Right lobe of liver (tissue), 6 donors: ENCODE measurements around the gene CCDC60. TPM values are rescaled to one million over a fixed set of nuclear protein-coding genes. Genes with fewer than 3 reads are reported as not detected.

ENCODE experiments used
- ATAC-seq, 4 donors: fragments of 200-7000 bp; cut with Tn5 transposase; one replicate each; pipeline ENCODE4 v1.9.1; 2020; ENCODE audit warnings: mild to moderate bottlenecking in 4 of 4, moderate library complexity in 4 of 4
- DNase-seq, 3 donors: peaks; one replicate each; pipeline ENCODE4 v3.0.0-alpha.2; 2020
- H3K27ac ChIP-seq, 3 donors: fragments of 200-600 bp; one replicate each; pipeline ENCODE4 v1.8.0; 2022
- H3K27me3 ChIP-seq, 2 donors: fragments of 200-600 bp; one replicate each; pipeline ENCODE4 v1.8.0; 2022
- H3K36me3 ChIP-seq, 4 donors: fragments of 200-600 bp; sonication (generic) in 1 of 4; one replicate each; pipeline versions ENCODE4 v1.5.1 to v1.8.0; 2017 to 2022; ENCODE audit warnings: control low read depth in 1 of 4
- H3K4me1 ChIP-seq, 4 donors: fragments of 200-600 bp; sonication (generic) in 1 of 4; one replicate each; pipeline versions ENCODE4 v1.5.1 to v1.8.0; 2017 to 2022; ENCODE audit warnings: control low read depth in 1 of 4
- H3K4me3 ChIP-seq, 3 donors: fragments of 200-600 bp; one replicate each; pipeline ENCODE4 v1.8.0; 2022
- H3K9me3 ChIP-seq, 4 donors: fragments of 200-600 bp; sonication (generic) in 1 of 4; one replicate each; pipeline versions ENCODE4 v1.5.1 to v1.8.0; 2017 to 2022; ENCODE audit warnings: control low read depth in 1 of 4
- CTCF ChIP-seq, 4 donors: fragments of 200-600 bp in 3 of 4; fragments of 450-650 bp in 1 of 4; IDR thresholded peaks; one replicate each; pipeline versions ENCODE4 v1.5.1 to v1.8.0; 2016 to 2022; ENCODE audit warnings: antibody characterized with exemption in 4 of 4, mild to moderate bottlenecking in 2 of 4
- POLR2A ChIP-seq: fragments of 450-650 bp; IDR thresholded peaks from one replicate; pipeline ENCODE4 v1.6.1; 2017; ENCODE audit warnings: antibody characterized with exemption, mild to moderate bottlenecking
- WGBS: methylation state at CpG from one replicate; pipeline ENCODE4 v1.1.6; 2018; ENCODE audit warnings: low coverage, low lambda C conversion rate; ENCODE audit not compliant: insufficient coverage; ENCODE audit errors: missing lambda C conversion rate; 5-methylcytosine and 5-hydroxymethylcytosine counted together
- intact Hi-C, 2 donors: fragments of 100-400 bp; cut with DNase I; formaldehyde crosslinking; loops; one replicate each; pipeline versions ENCODE4 v1.11.2 to v1.14.1; 2022
- total RNA-seq, 6 experiments: library from RNA; depleted of rRNA in 2 of 6; stranded (reverse); fragments of >200 nt in 2 of 6; fragmentation: NEBNext Ultra II Directional in 3 of 6; extraction: Animal tissue kit (Norgen Biotek cat#: 25700) in 3 of 6; gene quantifications; one replicate each; pipeline versions ENCODE4 v1.1.0 to v1.2.4, GENCODE V29; 2016 to 2023
- donor health status: DM: no; HTN: yes; CAD: no.
- donor health status: DM: no; HTN: no; CAD: no.
- donor health status: DM: no; HTN: no; CAD: no.
- donor health status: DM: no; HTN: yes; CAD: no.
- donor health status: DM: no; HTN: yes; CAD: no.

The CCDC60 gene
- total RNA-seq, 6 experiments from 2014 or later: not detected

DNA sequence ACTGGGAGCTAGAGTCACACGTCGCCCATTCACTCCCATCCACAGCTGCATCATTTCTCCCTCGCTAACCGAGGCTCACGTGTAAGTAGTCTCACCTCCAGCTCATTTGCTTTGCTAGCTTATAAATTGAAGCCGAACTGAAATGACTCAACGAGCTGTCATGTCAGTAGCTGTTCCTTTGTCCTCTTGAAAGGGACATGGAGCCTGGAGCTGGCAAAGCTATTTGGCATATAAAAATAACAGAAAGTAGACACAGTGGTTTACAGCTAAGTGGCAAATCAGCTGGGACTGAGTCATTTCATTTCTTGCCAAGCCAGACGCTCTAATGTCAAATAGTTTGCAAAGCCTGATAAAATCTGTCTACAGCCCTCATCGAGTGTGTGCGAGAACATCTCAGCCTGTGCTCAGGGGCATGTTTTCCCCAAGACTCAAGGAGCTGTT lies 144.6 kb downstream of the CCDC60 start:
- WGBS: 62% methylated on average over 9 of the region's 10 CpGs
- H3K4me3 ChIP-seq: no peak overlapping the region
- no peaks in the 10 kb centered on the region for H3K4me1 ChIP-seq
- no peaks in the 10 kb centered on the region for H3K9me3 ChIP-seq
- H3K27me3 ChIP-seq: no peaks in the 10 kb centered on the region
- no peak for ATAC-seq
- no peak for DNase-seq
- no peak overlapping the region for H3K27ac ChIP-seq
- intact Hi-C loops: no loop called here
- no peak for TF ChIP-seq CTCF (IDR thresholded peaks at IDR 0.05)
- TF ChIP-seq POLR2A: no peak
- H3K36me3 ChIP-seq: no peaks in the 10 kb centered on the region

DNA sequence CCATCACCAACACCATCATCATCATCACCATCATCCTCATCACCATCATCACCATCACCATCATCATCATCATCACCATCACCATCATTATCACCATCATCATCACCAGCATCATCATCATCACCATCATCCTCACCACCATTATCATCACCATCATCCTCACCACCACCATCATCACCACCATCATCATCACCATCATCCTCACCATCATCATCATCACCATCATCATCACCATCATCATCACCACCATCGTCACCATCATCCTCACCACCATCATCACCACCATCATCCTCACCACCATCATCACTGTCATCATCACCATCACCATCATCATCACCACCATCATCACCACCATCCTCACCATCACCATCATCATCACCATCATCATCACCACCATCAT lies 146.0 kb downstream of the CCDC60 start:
- intact Hi-C loops: no loop called here

DNA sequence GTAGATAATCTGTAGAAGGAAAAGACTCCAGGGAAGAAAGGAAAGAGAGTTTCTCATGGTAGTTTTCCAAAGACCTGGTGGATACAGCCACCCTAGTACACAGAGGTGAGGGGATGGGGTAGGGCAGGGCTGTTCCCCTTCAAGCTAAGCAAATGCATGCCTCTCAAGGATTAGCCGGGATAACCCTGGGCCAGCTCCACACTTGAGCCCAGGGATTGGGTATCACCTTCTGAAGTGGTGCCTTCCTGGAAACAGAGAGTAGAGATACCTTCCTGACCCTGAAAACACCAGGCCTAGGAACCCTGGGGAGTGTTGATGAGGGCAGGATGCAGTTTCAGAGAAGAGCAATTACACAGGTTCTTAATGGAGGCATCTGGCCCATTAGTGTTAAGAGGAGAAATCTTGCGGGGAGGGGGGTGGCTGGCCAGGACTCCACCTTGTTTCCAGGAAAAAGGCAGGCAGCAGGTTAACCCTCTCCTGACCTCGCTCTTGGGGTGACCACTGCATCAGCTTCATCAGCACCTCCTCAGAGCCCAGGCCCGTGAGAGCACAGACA lies 152.1 kb downstream of the CCDC60 start:
- Histone ChIP-seq H3K36me3 (no peaks in the 10 kb centered on the region), H3K27me3 (no peaks in the 10 kb centered on the region), H3K9me3 (no peaks in the 10 kb centered on the region), H3K4me3 (no peak overlapping the region), H3K4me1 (no peaks in the 10 kb centered on the region), H3K27ac (no peak overlapping the region)
- intact Hi-C loops: no loop called here
- WGBS: 11% methylated on average over 3 of the region's 4 CpGs
- TF ChIP-seq POLR2A: no peak
- TF ChIP-seq CTCF (IDR thresholded peaks at IDR 0.05): no peak
- DNase-seq: no peak
- ATAC-seq: no peak

More for the DNA sequence above, 146.0 kb downstream of the CCDC60 start:
- no peak overlapping the region for H3K27ac ChIP-seq
- DNase-seq (no peak), ATAC-seq (no peak)
- no peaks in the 10 kb centered on the region for H3K27me3 ChIP-seq
- no peaks in the 10 kb centered on the region for H3K4me1 ChIP-seq
- TF ChIP-seq CTCF (IDR thresholded peaks at IDR 0.05) (no peak), POLR2A (no peak)
- H3K36me3 ChIP-seq: no peaks in the 10 kb centered on the region
- no peaks in the 10 kb centered on the region for H3K9me3 ChIP-seq
- WGBS: 67% methylated on average over 1 of the region's 1 CpG
- H3K4me3 ChIP-seq: no peak overlapping the region

- no peak overlapping the region for H3K27ac ChIP-seq
- H3K27me3 ChIP-seq: no peaks in the 10 kb centered on the region
- 71% methylated on average over 5 of the region's 5 CpGs for WGBS
- no peaks in the 10 kb centered on the region for H3K9me3 ChIP-seq
- DNase-seq (no peak), ATAC-seq (no peak)
- TF ChIP-seq CTCF (IDR thresholded peaks at IDR 0.05): no peak
- no peak for TF ChIP-seq POLR2A
- intact Hi-C loops: no loop called here
- H3K4me1 ChIP-seq: no peaks in the 10 kb centered on the region
- H3K36me3 ChIP-seq: no peaks in the 10 kb centered on the region
- H3K4me3 ChIP-seq: no peak overlapping the region
Observed at GRCh38 chr12:119491814-119492213, 157.3 kb downstream of the CCDC60 start.

DNA sequence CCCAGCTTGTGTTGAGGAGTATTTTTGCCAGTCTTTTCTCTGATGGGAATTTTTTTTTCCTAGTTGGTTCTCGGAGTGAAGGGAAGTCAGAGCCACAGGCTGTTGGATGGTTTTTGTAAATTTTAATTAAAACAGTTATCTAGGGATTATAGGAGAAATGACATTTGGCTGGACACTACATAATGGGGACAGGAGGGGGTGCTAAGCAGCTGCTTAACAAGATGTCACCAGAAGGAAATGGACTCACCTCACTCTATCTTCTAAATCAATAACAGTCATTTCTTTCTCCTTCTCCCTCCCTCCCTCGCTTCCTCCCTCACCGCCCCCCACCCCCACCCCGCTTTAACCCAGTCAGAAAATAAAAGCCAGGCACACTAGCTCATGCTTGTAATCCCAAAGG lies 165.7 kb downstream of the CCDC60 start:
- no peak overlapping the region for H3K4me3 ChIP-seq
- 83% methylated on average over 4 of the region's 4 CpGs for WGBS
- H3K36me3 ChIP-seq: no peaks in the 10 kb centered on the region
- TF ChIP-seq CTCF (IDR thresholded peaks at IDR 0.05) (no peak), POLR2A (no peak)
- H3K27ac ChIP-seq: no peak overlapping the region
- DNase-seq: no peak
- no peaks in the 10 kb centered on the region for H3K9me3 ChIP-seq
- H3K27me3 ChIP-seq: no peaks in the 10 kb centered on the region
- no peak for ATAC-seq
- intact Hi-C loops: no loop called here
- H3K4me1 ChIP-seq: no peaks in the 10 kb centered on the region
